ENCODE data around the gene TRPM3.

TRPM3 gene

GRCh38 chr9:70813141-70813540, 308.3 kb downstream of the TRPM3 start:
- no peak for DNase-seq

- no peak for DNase-seq
Measured at GRCh38 chr9:70811638-70812037, 309.8 kb downstream of the TRPM3 start.

- no peak for DNase-seq
Measured at GRCh38 chr9:70806875-70807274, 314.5 kb downstream of the TRPM3 start.

GRCh38 chr9:70805949-70806348, 315.5 kb downstream of the TRPM3 start:
- no peak for DNase-seq

- no peak for DNase-seq
Measured at GRCh38 chr9:70802758-70803436, 318.5 kb downstream of the TRPM3 start.

- DNase-seq: no peak
Measured at GRCh38 chr9:70802206-70802605, 319.2 kb downstream of the TRPM3 start.

GRCh38 chr9:70801181-70801829, 320.1 kb downstream of the TRPM3 start:
- no peak for DNase-seq

- DNase-seq: no peak
Measured at GRCh38 chr9:70798018-70798417, 323.4 kb downstream of the TRPM3 start.

GRCh38 chr9:70795841-70796240, 325.6 kb downstream of the TRPM3 start:
- DNase-seq: no peak

- DNase-seq: no peak
Measured at GRCh38 chr9:70792796-70793195, 328.6 kb downstream of the TRPM3 start.

- DNase-seq: no peak
Measured at GRCh38 chr9:70791936-70792335, 329.5 kb downstream of the TRPM3 start.

GRCh38 chr9:70789086-70789485, 332.3 kb downstream of the TRPM3 start:
- DNase-seq: no peak

GRCh38 chr9:70784456-70784855, 337.0 kb downstream of the TRPM3 start:
- DNase-seq: no peak

GRCh38 chr9:70778568-70778967, 342.9 kb downstream of the TRPM3 start:
- no peak for DNase-seq

GRCh38 chr9:70773579-70773978, 347.8 kb downstream of the TRPM3 start:
- no peak for DNase-seq

GRCh38 chr9:70772601-70773000, 348.8 kb downstream of the TRPM3 start:
- no peak for DNase-seq

- no peak for DNase-seq
Measured at GRCh38 chr9:70765946-70766345, 355.5 kb downstream of the TRPM3 start.

- no peak for DNase-seq
Measured at GRCh38 chr9:70761139-70761670, 360.2 kb downstream of the TRPM3 start.

GRCh38 chr9:70760228-70760627, 361.2 kb downstream of the TRPM3 start:
- no peak for DNase-seq

- DNase-seq: no peak
Measured at GRCh38 chr9:70753311-70753710, 368.1 kb downstream of the TRPM3 start.

- no peak for DNase-seq
Measured at GRCh38 chr9:70749066-70749465, 372.4 kb downstream of the TRPM3 start.

GRCh38 chr9:70747261-70747718, 374.1 kb downstream of the TRPM3 start:
- no peak for DNase-seq

- no peak for DNase-seq
Measured at GRCh38 chr9:70746760-70747159, 374.7 kb downstream of the TRPM3 start.

GRCh38 chr9:70746316-70746715, 375.1 kb downstream of the TRPM3 start:
- DNase-seq: no peak

Data from activated T-cell treated with anti-CD3 and anti-CD28 coated beads, Interleukin-2, amount 50 U/mL, for 1 hour (primary cell).